Endothelial cell of umbilical vein (primary cell): ENCODE data around the gene FRZB. TPM values are rescaled to one million over a fixed set of nuclear protein-coding genes. Genes with fewer than 3 reads are reported as not detected.

ENCODE experiments used
- BruUV-seq: library from RNA; stranded (reverse); fragments of 400-500 nt; replicated peaks from 2 replicates; lab custom pipeline; 2021; lab: Mats Ljungman, UMichigan
- CTCF ChIA-PET: fragments of 300-600, 350-600 bp; sonication (Branson Sonifier 250); formaldehyde crosslinking; loops from one replicate; lab custom pipeline; 2021; ENCODE audit warnings: antibody characterized with exemption, inconsistent platforms; lab: Charles Lee
- POLR2A ChIA-PET: fragments of 300-600, 350-600 bp; sonication (Branson Sonifier 250); formaldehyde crosslinking; loops from one replicate; lab custom pipeline; 2021; ENCODE audit warnings: antibody characterized with exemption, inconsistent platforms; lab: Charles Lee
- DNase-seq: peaks from one replicate; pipeline ENCODE4 v3.0.0-alpha.2; 2011; ENCODE audit warnings: low read depth, low spot score
- FAIRE-seq: peaks from 2 replicates; lab custom pipeline; 2011; peaks lifted over from hg19 to GRCh38; lab: Jason Lieb, UNC
- H2AFZ ChIP-seq: 2 replicates; pipeline ENCODE4 v1.6.0; 2012; ENCODE audit warnings: low read depth, low read length, control low read depth, inconsistent platforms
- H3K27ac ChIP-seq: 2 replicates; pipeline ENCODE4 v1.5.1; 2011; ENCODE audit warnings: low read depth, mild to moderate bottlenecking, control low read depth, low read length, moderate library complexity; ENCODE audit not compliant: insufficient read depth
- H3K27me3 ChIP-seq, 2 experiments: 2 replicates each; pipeline versions ENCODE4 v1.6.0 to v1.6.1; 2011; ENCODE audit warnings: low read length in 2 of 2, mixed read lengths in 1 of 2; ENCODE audit not compliant: control insufficient read depth in 2 of 2, insufficient read depth in 2 of 2
- H3K36me3 ChIP-seq, 2 experiments: 2 replicates in 1 of 2; 3 replicates in 1 of 2; pipeline ENCODE4 v1.5.1; 2011; ENCODE audit warnings: low read length in 2 of 2, mild to moderate bottlenecking in 1 of 2, moderate library complexity in 1 of 2; ENCODE audit not compliant: control insufficient read depth in 2 of 2, insufficient read depth in 2 of 2; ENCODE audit errors: extremely low read depth in 1 of 2
- H3K4me1 ChIP-seq: 3 replicates; pipeline ENCODE4 v1.5.1; 2011; ENCODE audit warnings: mild to moderate bottlenecking, low read length; ENCODE audit not compliant: control insufficient read depth, insufficient read depth; ENCODE audit errors: extremely low read depth
- H3K4me2 ChIP-seq: 2 replicates; pipeline ENCODE4 v1.6.1; 2011; ENCODE audit warnings: low read length, control low read depth, mixed read lengths; ENCODE audit not compliant: insufficient read depth
- H3K4me3 ChIP-seq, 3 experiments: fragments of 200-600 bp in 1 of 3; sonication (generic), shearing (Covaris generic) in 1 of 3; replicated peaks in 1 of 3; 2 replicates each; pipeline ENCODE4 v1.5.1; 2011 to 2016; ENCODE audit warnings: control low read depth in 3 of 3, low read length in 3 of 3, mild to moderate bottlenecking in 2 of 3, inconsistent platforms in 1 of 3, low read depth in 1 of 3, moderate library complexity in 1 of 3; ENCODE audit not compliant: insufficient read depth in 1 of 3
- H3K79me2 ChIP-seq: 2 replicates; pipeline ENCODE4 v1.6.0; 2012; ENCODE audit warnings: low read length, inconsistent platforms; ENCODE audit not compliant: control insufficient read depth, insufficient read depth
- H3K9ac ChIP-seq: replicated peaks from 2 replicates; pipeline ENCODE3; 2011; ENCODE audit warnings: low read length, control low read depth; ENCODE audit not compliant: insufficient read depth; ENCODE audit errors: extremely low read depth
- H3K9me1 ChIP-seq: replicated peaks from 3 replicates; pipeline ENCODE4 v1.6.0; 2011; ENCODE audit warnings: mild to moderate bottlenecking, low read length; ENCODE audit not compliant: control insufficient read depth, insufficient read depth; ENCODE audit errors: extremely low read depth
- H3K9me3 ChIP-seq: replicated peaks from 2 replicates; pipeline ENCODE4 v1.5.1; 2012; ENCODE audit warnings: low read length, inconsistent platforms; ENCODE audit not compliant: control insufficient read depth, insufficient read depth
- H4K20me1 ChIP-seq: replicated peaks from 2 replicates; pipeline ENCODE3; 2011; ENCODE audit warnings: mild to moderate bottlenecking, low read length; ENCODE audit not compliant: control insufficient read depth, insufficient read depth; ENCODE audit errors: extremely low read depth
- CTCF ChIP-seq, 2 donors: IDR thresholded peaks; 1 replicate in 1 of 2; 2 replicates in 1 of 2; pipeline ENCODE4 v1.5.1; 2011; ENCODE audit warnings: low read length in 2 of 2, mild to moderate bottlenecking in 2 of 2, moderate library complexity in 2 of 2, control low read depth in 1 of 2, inconsistent platforms in 1 of 2, low read depth in 1 of 2; ENCODE audit not compliant: insufficient read depth in 1 of 2; ENCODE audit errors: extremely low read depth in 1 of 2
- EZH2 ChIP-seq: IDR thresholded peaks from 2 replicates; pipeline ENCODE4 v1.6.1; 2012; ENCODE audit warnings: borderline replicate concordance, low read depth, mild to moderate bottlenecking, moderate library complexity, low read length, inconsistent platforms; ENCODE audit not compliant: severe bottlenecking
- FOS ChIP-seq: IDR thresholded peaks from 2 replicates; pipeline ENCODE4 v1.6.1; 2011; ENCODE audit warnings: mild to moderate bottlenecking, low read length, moderate library complexity, borderline replicate concordance; ENCODE audit not compliant: insufficient read depth
- GATA2 ChIP-seq: IDR thresholded peaks from 2 replicates; pipeline ENCODE4 v1.7.0; 2011; ENCODE audit warnings: low read depth, mild to moderate bottlenecking, moderate library complexity, mixed read lengths, low read length; ENCODE audit not compliant: insufficient read length, insufficient read depth
- JUN ChIP-seq: IDR thresholded peaks from 2 replicates; pipeline ENCODE4 v1.6.1; 2011; ENCODE audit warnings: borderline replicate concordance, low read depth; ENCODE audit not compliant: insufficient read length, insufficient read depth
- MAX ChIP-seq: IDR thresholded peaks from 2 replicates; pipeline ENCODE4 v1.6.1; 2011; ENCODE audit not compliant: insufficient read depth, insufficient read length
- MYC ChIP-seq: IDR thresholded peaks from one replicate; pipeline ENCODE4 v1.6.1; 2011; ENCODE audit warnings: mild to moderate bottlenecking, low read depth, low read length
- POLR2A ChIP-seq: IDR thresholded peaks from 2 replicates; pipeline ENCODE4 v1.6.1; 2012; ENCODE audit warnings: low read depth, mild to moderate bottlenecking, control low read depth, low read length
- POLR2AphosphoS5 ChIP-seq: IDR thresholded peaks from 2 replicates; pipeline ENCODE4 v1.6.1; 2012; ENCODE audit warnings: low read depth, mild to moderate bottlenecking, control low read depth, low read length, moderate library complexity; ENCODE audit not compliant: insufficient read depth
- dilution Hi-C: fragments of 300-500 bp; cut with MboI; formaldehyde crosslinking; loops from one replicate; pipeline ENCODE4 v1.15.0; 2019; ENCODE audit warnings: low sequenced_read_pairs; ENCODE audit not compliant: extremely low pct_ligation_motif_present
- intact Hi-C: fragments of 100-400 bp; cut with micrococcal nuclease; formaldehyde crosslinking; loops from one replicate; pipeline ENCODE4 v1.10.0; 2022
- polyA plus RNA-seq, 4 experiments: library from polyadenylated mRNA; depleted of rRNA in 3 of 4; stranded (reverse) in 3 of 4; unstranded in 1 of 4; fragments of >200 nt; gene quantifications; 2 replicates each; pipeline versions ENCODE4 v1.2.1 to v1.2.3, GENCODE V29; 2011 to 2012; ENCODE audit warnings: missing spikeins in 1 of 4
- total RNA-seq: library from RNA; stranded (reverse); gene quantifications from 2 replicates; pipeline ENCODE4 v1.2.3, GENCODE V29; 2021

FRZB gene
- total and polyA plus RNA-seq, 2 donors (not counting 3 experiments of a cell fraction or from before 2014, with no cell fraction given), result 0.04 TPM; not detected in 1

DNA sequence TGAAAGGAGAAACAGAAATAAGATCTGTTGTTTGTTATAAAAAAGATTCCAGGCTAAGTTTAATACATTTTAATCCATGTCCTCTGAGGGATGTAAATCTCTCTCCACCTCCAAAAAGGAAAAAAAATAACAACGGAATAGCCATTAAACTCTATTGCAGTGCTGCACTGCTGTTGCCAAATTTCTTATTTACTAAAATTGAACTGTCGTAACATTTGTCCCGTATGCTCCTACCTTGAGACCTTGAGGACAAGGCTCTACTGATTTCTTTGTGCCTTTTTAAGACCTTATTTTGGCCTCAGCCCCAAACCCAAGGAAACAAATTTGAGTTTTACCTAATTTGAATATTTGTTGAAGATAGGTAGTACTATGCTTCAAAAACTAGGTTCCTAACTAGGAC is 56.4 kb downstream of the FRZB start:
- intact Hi-C loops (no loop called here), dilution Hi-C loops (no loop called here)
- no peaks in the 10 kb centered on the region for H3K9me3 ChIP-seq
- H3K27me3 ChIP-seq, result peaks cover 18 to 23% of the 10 kb centered on the region in 2 experiments
- no peaks in the 10 kb centered on the region for H3K9me1 ChIP-seq
- no peak for FAIRE-seq
- H3K4me2 ChIP-seq, result no peak overlapping the region
- no peaks in the 10 kb centered on the region for H3K36me3 ChIP-seq
- H3K4me3 ChIP-seq, result no peak overlapping the region
- DNase-seq, result no peak
- no peaks in the 10 kb centered on the region for H3K79me2 ChIP-seq
- ChIA-PET CTCF (no interaction called here), POLR2A (no interaction called here)
- H2AFZ ChIP-seq, result no peak overlapping the region
- no peak overlapping the region for H3K9ac ChIP-seq
- no TSS peak for BruUV-seq
- no peaks in the 10 kb centered on the region for H3K4me1 ChIP-seq
- H3K27ac ChIP-seq, result no peak overlapping the region
- H4K20me1 ChIP-seq, result no peaks in the 10 kb centered on the region
- TF ChIP-seq GATA2 (no peak), EZH2 (no peak), POLR2A (no peak), MYC (no peak), JUN (no peak), MAX (no peak), FOS (no peak), POLR2AphosphoS5 (no peak), CTCF (IDR thresholded peaks at IDR 0.05; ENCODE audit: extremely low read depth in 1 of 2, insufficient read depth in 1 of 2, low read depth in 1 of 2, low read length in 2 of 2) (no peak)
